Caco-2 (cell line): ENCODE results near the gene PTPRN2. TPM values are rescaled to one million over a fixed set of nuclear protein-coding genes. Genes with fewer than 3 reads are reported as not detected.

ENCODE experiments used
- BruUV-seq: library from RNA; stranded (reverse); fragments of 400-500 nt; replicated peaks from 2 replicates; lab custom pipeline; 2021; lab: Mats Ljungman, UMichigan
- CTCF ChIA-PET: fragments of 300-600 bp; sonication (Branson Sonifier 250); formaldehyde crosslinking; loops from one replicate; lab custom pipeline; 2022; ENCODE audit warnings: antibody characterized with exemption; lab: Charles Lee
- POLR2A ChIA-PET: fragments of 300-600 bp; sonication (Branson Sonifier 250); formaldehyde crosslinking; loops from one replicate; lab custom pipeline; 2022; ENCODE audit warnings: antibody characterized with exemption; lab: Charles Lee
- DNase-seq, 2 experiments: peaks; one replicate each; pipeline versions ENCODE4 v3.0.0 to v3.0.0-alpha.2; 2020 to 2022
- H3K27me3 ChIP-seq: replicated peaks from 2 replicates; pipeline ENCODE4 v1.6.0; 2011; ENCODE audit warnings: low read length; ENCODE audit not compliant: control insufficient read depth, insufficient read depth
- H3K36me3 ChIP-seq: 2 replicates; pipeline ENCODE4 v1.5.1; 2011; ENCODE audit warnings: low read length; ENCODE audit not compliant: control insufficient read depth, insufficient read depth
- H3K4me1 ChIP-seq: fragments of 250-450 bp; sonication (Bioruptor Pico); 2 replicates; pipeline ENCODE4 v1.5.1; 2020; ENCODE audit warnings: mild to moderate bottlenecking
- H3K4me3 ChIP-seq: 2 replicates; pipeline ENCODE4 v1.5.1; 2011; ENCODE audit warnings: low read depth, mild to moderate bottlenecking, control low read depth, low read length
- H3K9me3 ChIP-seq: fragments of 250-450 bp; sonication (Bioruptor Pico); 2 replicates; pipeline ENCODE4 v1.5.1; 2020; ENCODE audit warnings: mild to moderate bottlenecking, moderate library complexity
- H3K27ac Mint-ChIP-seq: one replicate; pipeline ENCODE4 v1.8.0; 2022; ENCODE audit warnings: mixed read lengths; ENCODE audit not compliant: unreplicated experiment
- H3K27me3 Mint-ChIP-seq: one replicate; pipeline ENCODE4 v1.8.0; 2022; ENCODE audit warnings: mixed read lengths; ENCODE audit not compliant: insufficient read depth, unreplicated experiment
- H3K36me3 Mint-ChIP-seq: one replicate; pipeline ENCODE4 v1.8.0; 2022; ENCODE audit warnings: mild to moderate bottlenecking, mixed read lengths; ENCODE audit not compliant: insufficient read depth, unreplicated experiment
- H3K4me1 Mint-ChIP-seq: one replicate; pipeline ENCODE4 v1.8.0; 2022; ENCODE audit warnings: low read depth, mixed read lengths; ENCODE audit not compliant: unreplicated experiment
- H3K4me3 Mint-ChIP-seq: one replicate; pipeline ENCODE4 v1.8.0; 2022; ENCODE audit warnings: mild to moderate bottlenecking, moderate library complexity, mixed read lengths; ENCODE audit not compliant: unreplicated experiment
- H3K9me3 Mint-ChIP-seq: one replicate; pipeline ENCODE4 v1.8.0; 2022; ENCODE audit warnings: mixed read lengths; ENCODE audit not compliant: unreplicated experiment
- CTCF ChIP-seq, 2 experiments: fragments of 200-600 bp in 1 of 2; IDR thresholded peaks; 1 replicate in 1 of 2; 2 replicates in 1 of 2; pipeline versions ENCODE4 v1.5.1 to v1.8.0; 2011 to 2022; ENCODE audit warnings: antibody characterized with exemption in 1 of 2, control low read depth in 1 of 2, inconsistent platforms in 1 of 2, low read depth in 1 of 2, low read length in 1 of 2, mild to moderate bottlenecking in 1 of 2, moderate library complexity in 1 of 2; ENCODE audit not compliant: insufficient read depth in 1 of 2, severe bottlenecking in 1 of 2, unreplicated experiment in 1 of 2
- intact Hi-C: fragments of 100-400 bp; cut with micrococcal nuclease; formaldehyde crosslinking; loops from one replicate; pipeline ENCODE4 v1.10.0; 2022; ENCODE audit not compliant: unreplicated experiment
- total RNA-seq: library from RNA; stranded (reverse); gene quantifications from 2 replicates; pipeline ENCODE4 v1.2.3, GENCODE V29; 2022

Gene PTPRN2
- total RNA-seq, 1 experiment from 2014 or later, result 1.4 TPM

GRCh38 chr7:157664034-157664433 is 923.6 kb downstream of the PTPRN2 start:
- Histone ChIP-seq H3K9me3 (no peaks in the 10 kb centered on the region), H3K4me1 (no peaks in the 10 kb centered on the region), H3K4me3 (no peak overlapping the region), H3K27me3 (no peaks in the 10 kb centered on the region), H3K36me3 (no peaks in the 10 kb centered on the region)
- Mint-ChIP-seq H3K4me3 (no peak overlapping the region), H3K27me3 (no peaks in the 10 kb centered on the region), H3K4me1 (no peaks in the 10 kb centered on the region), H3K9me3 (no peaks in the 10 kb centered on the region), H3K36me3 (no peaks in the 10 kb centered on the region), H3K27ac (no peak overlapping the region)
- intact Hi-C loops, result no loop called here
- no peak for DNase-seq
- no TSS peak for BruUV-seq
- ChIA-PET POLR2A (no interaction called here), CTCF (no interaction called here)
- TF ChIP-seq CTCF (IDR thresholded peaks at IDR 0.05; ENCODE audit: insufficient read depth in 1 of 2, low read depth in 1 of 2, low read length in 1 of 2, severe bottlenecking in 1 of 2, unreplicated experiment in 1 of 2), result no peak

- CTCF ChIA-PET, result no interaction called here
- H3K4me1 ChIP-seq, result no peaks in the 10 kb centered on the region
- H3K36me3 Mint-ChIP-seq, result no peaks in the 10 kb centered on the region
Observed at GRCh38 chr7:157662981-157663716, 924.5 kb downstream of the PTPRN2 start.

GRCh38 chr7:157662110-157662791 is 925.4 kb downstream of the PTPRN2 start:
- no peaks in the 10 kb centered on the region for H3K9me3 ChIP-seq
- no peaks in the 10 kb centered on the region for H3K36me3 ChIP-seq
- ChIA-PET POLR2A (no interaction called here), CTCF (no interaction called here)
- TF ChIP-seq CTCF (IDR thresholded peaks at IDR 0.05; ENCODE audit: insufficient read depth in 1 of 2, low read depth in 1 of 2, low read length in 1 of 2, severe bottlenecking in 1 of 2, unreplicated experiment in 1 of 2), result no peak
- no peaks in the 10 kb centered on the region for H3K27me3 ChIP-seq
- no peaks in the 10 kb centered on the region for H3K4me1 ChIP-seq
- no TSS peak for BruUV-seq
- DNase-seq, result no peak
- no peaks in the 10 kb centered on the region for H3K9me3 Mint-ChIP-seq
- no peaks in the 10 kb centered on the region for H3K36me3 Mint-ChIP-seq
- H3K27me3 Mint-ChIP-seq, result no peaks in the 10 kb centered on the region
- intact Hi-C loops, result no loop called here
- no peak overlapping the region for H3K4me3 Mint-ChIP-seq
- H3K4me1 Mint-ChIP-seq, result no peaks in the 10 kb centered on the region
- H3K27ac Mint-ChIP-seq, result no peak overlapping the region
- H3K4me3 ChIP-seq, result no peak overlapping the region

More at GRCh38 chr7:157662981-157663716, 924.5 kb downstream of the PTPRN2 start:
- H3K9me3 ChIP-seq, result no peaks in the 10 kb centered on the region
- TF ChIP-seq CTCF (IDR thresholded peaks at IDR 0.05; ENCODE audit: insufficient read depth in 1 of 2, low read depth in 1 of 2, low read length in 1 of 2, severe bottlenecking in 1 of 2, unreplicated experiment in 1 of 2), result no peak
- DNase-seq, result no peak
- intact Hi-C loops, result no loop called here
- no peak overlapping the region for H3K4me3 ChIP-seq
- H3K4me3 Mint-ChIP-seq, result no peak overlapping the region
- H3K4me1 Mint-ChIP-seq, result no peaks in the 10 kb centered on the region
- H3K27me3 Mint-ChIP-seq, result no peaks in the 10 kb centered on the region
- no peaks in the 10 kb centered on the region for H3K36me3 ChIP-seq
- no TSS peak for BruUV-seq
- POLR2A ChIA-PET, result no interaction called here
- H3K27ac Mint-ChIP-seq, result no peak overlapping the region
- H3K9me3 Mint-ChIP-seq, result no peaks in the 10 kb centered on the region
- H3K27me3 ChIP-seq, result no peaks in the 10 kb centered on the region
